ENCODE measurements around the gene HOXC4.

GRCh38 chr12:54005531-54005852 is 48.1 kb upstream of the HOXC4 start:
- no peak for TF ChIP-seq CTCF (IDR thresholded peaks at IDR 0.05)
- TF ChIP-seq POLR2A (IDR thresholded peaks at IDR 0.05) = no peak
